ENCODE data around the gene SLC19A2. TPM values are rescaled to one million over a fixed set of nuclear protein-coding genes. Genes with fewer than 3 reads are reported as not detected.

The SLC19A2 gene
- total and polyA plus RNA-seq, 2 of the 8 experiments (the other 6 are each of a cell fraction or from before 2014, with no cell fraction given), result 21.2 to 23.2 TPM

DNA sequence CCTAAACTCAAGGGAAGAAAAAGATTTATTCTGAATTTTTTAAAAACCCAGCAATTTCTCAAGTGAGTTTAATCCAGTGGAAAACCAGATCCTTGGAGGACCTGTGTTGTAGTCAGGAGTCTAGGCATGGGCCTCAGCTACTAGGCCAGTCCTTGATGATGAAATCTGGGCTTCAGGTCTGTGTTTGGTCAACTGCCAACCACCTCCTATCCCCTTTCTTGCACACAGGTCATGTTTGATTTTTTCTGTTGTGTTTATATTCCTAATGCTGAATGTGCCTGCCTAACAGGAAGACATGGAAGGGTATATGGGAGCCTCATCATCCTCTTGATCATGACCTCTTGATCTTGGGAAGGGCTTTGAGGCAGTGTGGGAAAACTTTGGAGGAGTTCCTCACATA lies 38.2 kb upstream of the SLC19A2 start:
- Histone ChIP-seq H2BK12ac (ENCODE audit: low read depth, low read length) (no peak overlapping the region), H3K4me3 (ENCODE audit: extremely low read depth in 1 of 4, insufficient read depth in 2 of 4, low read depth in 3 of 4, low read length in 4 of 4) (no peak overlapping the region), H4K8ac (ENCODE audit: extremely low read depth, insufficient read depth, low read length) (no peak overlapping the region), H3K79me2 (ENCODE audit: control insufficient read depth in 1 of 2, insufficient read depth in 2 of 2, low read length in 2 of 2) (no peaks in the 10 kb centered on the region), H4K91ac (replicated peaks; ENCODE audit: insufficient read length, low read length) (no peak overlapping the region), H2BK15ac (ENCODE audit: low read length) (no peak overlapping the region), H3K27me3 (replicated peaks in 1 of 4; ENCODE audit: control insufficient read depth in 3 of 4, extremely low read depth in 1 of 4, insufficient read depth in 3 of 4, low read length in 3 of 4) (no peaks in the 10 kb centered on the region), H4K20me1 (replicated peaks in 1 of 2; ENCODE audit: control insufficient read depth in 1 of 2, insufficient read depth in 2 of 2, low read length in 2 of 2) (no peaks in the 10 kb centered on the region), H3K23ac (ENCODE audit: insufficient read length) (no peak overlapping the region), H2BK5ac (ENCODE audit: low read depth, low read length) (no peak overlapping the region), H3K9me3 (ENCODE audit: insufficient read depth in 2 of 2, low read depth in 1 of 2, low read length in 1 of 2) (no peaks in the 10 kb centered on the region), H3K79me1 (ENCODE audit: low read depth, low read length) (no peaks in the 10 kb centered on the region), H3K4me2 (ENCODE audit: insufficient read depth in 1 of 2, low read depth in 2 of 2, low read length in 2 of 2) (no peak overlapping the region), H3K18ac (ENCODE audit: extremely low read depth, low read length) (no peak overlapping the region), H3K27ac (ENCODE audit: low read depth, low read length) (no peak overlapping the region), H3K9ac (replicated peaks in 1 of 4; ENCODE audit: extremely low read depth in 1 of 4, low read depth in 3 of 4, low read length in 3 of 4) (no peak overlapping the region), H2AFZ (ENCODE audit: low read length) (no peak overlapping the region), H3K4me1 (replicated peaks in 1 of 4; ENCODE audit: control insufficient read depth in 3 of 4, insufficient read depth in 4 of 4, low read length in 3 of 4) (peaks cover 3 to 11% (median 7%) of the 10 kb centered on the region in 4 experiments; a peak in 6 of 7 replicates), H2BK120ac (replicated peaks; ENCODE audit: low read depth, low read length) (no peak overlapping the region), H2BK20ac (ENCODE audit: low read length) (no peak overlapping the region), H3K23me2 (ENCODE audit: low read depth, low read length) (no peaks in the 10 kb centered on the region), H4K5ac (ENCODE audit: insufficient read length, low read depth, low read length) (no peak overlapping the region), H3K36me3 (ENCODE audit: control insufficient read depth in 2 of 4, insufficient read depth in 4 of 4, low read length in 3 of 4) (no peaks in the 10 kb centered on the region; a peak in 1 of 8 replicates), H2AK5ac (ENCODE audit: low read depth, low read length) (no peak overlapping the region), H3K4ac (replicated peaks; ENCODE audit: insufficient read length, low read depth, low read length) (no peak overlapping the region), H3K56ac (replicated peaks; ENCODE audit: insufficient read length, low read depth, low read length) (no peak overlapping the region), H3K14ac (ENCODE audit: insufficient read length) (no peak overlapping the region)
- ChIA-PET POLR2A (ENCODE audit: partially characterized antibody) (interaction anchor here (0.9 kb wide), 1 partner anchor 22 kb away, joined by 3 read pairs; no protein-coding TSS in a partner anchor), CTCF (ENCODE audit: partially characterized antibody) (no interaction called here)
- DNase-seq (ENCODE audit: low read depth in 1 of 2, low spot score in 2 of 2), result no peak
- FAIRE-seq, result no peak
- TF ChIP-seq EGR1 (IDR thresholded peaks at IDR 0.05; ENCODE audit: borderline replicate concordance, low read depth, low read length) (no peak), POLR2A (IDR thresholded peaks at IDR 0.05; ENCODE audit: control extremely low read depth in 1 of 2, low read depth in 2 of 2, low read length in 2 of 2) (no peak), KDM4A (IDR thresholded peaks at IDR 0.05; ENCODE audit: low read depth, low read length, severe bottlenecking) (no peak), CHD1 (IDR thresholded peaks at IDR 0.05; ENCODE audit: low read depth, low read length) (no peak), CTBP2 (IDR thresholded peaks at IDR 0.05; ENCODE audit: borderline replicate concordance, insufficient read depth, insufficient read length, low read length) (no peak), ASH2L (IDR thresholded peaks at IDR 0.05; ENCODE audit: low read length) (no peak), SIX5 (IDR thresholded peaks at IDR 0.05; ENCODE audit: low read depth, low read length) (no peak), SRF (IDR thresholded peaks at IDR 0.05; ENCODE audit: low read depth, low read length) (no peak), BRCA1 (IDR thresholded peaks at IDR 0.05; ENCODE audit: low read depth, low read length) (no peak), RFX5 (IDR thresholded peaks at IDR 0.05; ENCODE audit: borderline replicate concordance, low read depth, low read length) (no peak), SP4 (IDR thresholded peaks at IDR 0.05; ENCODE audit: low read length) (no peak), NRF1 (IDR thresholded peaks at IDR 0.05; ENCODE audit: low read depth, low read length) (no peak)
- TF ChIP-seq, protein P1, sequence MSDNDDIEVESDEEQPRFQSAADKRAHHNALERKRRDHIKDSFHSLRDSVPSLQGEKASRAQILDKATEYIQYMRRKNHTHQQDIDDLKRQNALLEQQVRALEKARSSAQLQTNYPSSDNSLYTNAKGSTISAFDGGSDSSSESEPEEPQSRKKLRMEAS (IDR thresholded peaks at IDR 0.05), result no peak
- TF ChIP-seq, protein P2, sequence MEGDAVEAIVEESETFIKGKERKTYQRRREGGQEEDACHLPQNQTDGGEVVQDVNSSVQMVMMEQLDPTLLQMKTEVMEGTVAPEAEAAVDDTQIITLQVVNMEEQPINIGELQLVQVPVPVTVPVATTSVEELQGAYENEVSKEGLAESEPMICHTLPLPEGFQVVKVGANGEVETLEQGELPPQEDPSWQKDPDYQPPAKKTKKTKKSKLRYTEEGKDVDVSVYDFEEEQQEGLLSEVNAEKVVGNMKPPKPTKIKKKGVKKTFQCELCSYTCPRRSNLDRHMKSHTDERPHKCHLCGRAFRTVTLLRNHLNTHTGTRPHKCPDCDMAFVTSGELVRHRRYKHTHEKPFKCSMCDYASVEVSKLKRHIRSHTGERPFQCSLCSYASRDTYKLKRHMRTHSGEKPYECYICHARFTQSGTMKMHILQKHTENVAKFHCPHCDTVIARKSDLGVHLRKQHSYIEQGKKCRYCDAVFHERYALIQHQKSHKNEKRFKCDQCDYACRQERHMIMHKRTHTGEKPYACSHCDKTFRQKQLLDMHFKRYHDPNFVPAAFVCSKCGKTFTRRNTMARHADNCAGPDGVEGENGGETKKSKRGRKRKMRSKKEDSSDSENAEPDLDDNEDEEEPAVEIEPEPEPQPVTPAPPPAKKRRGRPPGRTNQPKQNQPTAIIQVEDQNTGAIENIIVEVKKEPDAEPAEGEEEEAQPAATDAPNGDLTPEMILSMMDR (IDR thresholded peaks at IDR 0.05; ENCODE audit: control extremely low read depth in 1 of 3, insufficient read depth in 1 of 3, low read depth in 1 of 3, low read length in 3 of 3), result no peak

All from H1 (cell line).